H1 (cell line): Measurements from ENCODE around the gene RFC1. TPM values are rescaled to one million over a fixed set of nuclear protein-coding genes. Genes with fewer than 3 reads are reported as not detected.

Experiments
- CTCF ChIA-PET: fragments of 300-600 bp; sonication (Branson Sonifier 250); formaldehyde crosslinking; loops from one replicate; lab custom pipeline; 2021; ENCODE audit not compliant: partially characterized antibody; lab: Charles Lee
- POLR2A ChIA-PET: fragments of 300-600 bp; sonication (Branson Sonifier 250); formaldehyde crosslinking; loops from one replicate; lab custom pipeline; 2021; ENCODE audit warnings: inconsistent platforms; ENCODE audit not compliant: partially characterized antibody; lab: Charles Lee
- DNase-seq, 2 experiments: peaks; one replicate each; pipeline versions ENCODE4 v3.0.0 to v3.0.0-alpha.2; 2010 to 2022; ENCODE audit warnings: low spot score in 2 of 2, low read depth in 1 of 2, mixed read lengths in 1 of 2
- FAIRE-seq: peaks from 2 replicates; lab custom pipeline; 2011; peaks lifted over from hg19 to GRCh38; lab: Jason Lieb, UNC
- H2AFZ ChIP-seq: 2 replicates; pipeline ENCODE4 v1.8.1; 2012; ENCODE audit warnings: low read length, inconsistent platforms
- H2AK5ac ChIP-seq: 2 replicates; pipeline ENCODE4 v1.6.1; 2013; ENCODE audit warnings: low read depth, low read length
- H2BK120ac ChIP-seq: replicated peaks from 2 replicates; pipeline ENCODE3; 2013; ENCODE audit warnings: low read depth, low read length, inconsistent platforms
- H2BK12ac ChIP-seq: 2 replicates; pipeline ENCODE4 v1.6.1; 2013; ENCODE audit warnings: low read depth, low read length
- H2BK15ac ChIP-seq: 2 replicates; pipeline ENCODE4 v1.6.1; 2013; ENCODE audit warnings: low read length
- H2BK20ac ChIP-seq: 2 replicates; pipeline ENCODE4 v1.6.1; 2013; ENCODE audit warnings: low read length
- H2BK5ac ChIP-seq: 2 replicates; pipeline ENCODE4 v1.6.1; 2013; ENCODE audit warnings: low read depth, low read length
- H3K14ac ChIP-seq: 2 replicates; pipeline ENCODE4 v1.6.1; 2013; ENCODE audit warnings: inconsistent platforms; ENCODE audit not compliant: insufficient read length
- H3K18ac ChIP-seq: 2 replicates; pipeline ENCODE4 v1.6.1; 2013; ENCODE audit warnings: low read length; ENCODE audit errors: extremely low read depth
- H3K23ac ChIP-seq: 2 replicates; pipeline ENCODE4 v1.6.1; 2013; ENCODE audit warnings: inconsistent platforms; ENCODE audit not compliant: insufficient read length
- H3K23me2 ChIP-seq: 2 replicates; pipeline ENCODE4 v1.6.1; 2013; ENCODE audit warnings: low read depth, low read length
- H3K27ac ChIP-seq: 2 replicates; pipeline ENCODE4 v1.6.1; 2011; ENCODE audit warnings: low read depth, low read length, inconsistent platforms
- H3K27me3 ChIP-seq, 4 experiments: replicated peaks in 1 of 4; 1 replicate in 1 of 4; 2 replicates in 3 of 4; pipeline versions ENCODE4 v1.6.1 to v1.8.1; 2011 to 2013; ENCODE audit warnings: low read length in 3 of 4, mild to moderate bottlenecking in 3 of 4, inconsistent platforms in 2 of 4, mixed read lengths in 2 of 4, moderate library complexity in 1 of 4; ENCODE audit not compliant: control insufficient read depth in 3 of 4, insufficient read depth in 3 of 4; ENCODE audit errors: extremely low read depth in 1 of 4
- H3K36me3 ChIP-seq, 4 experiments: 2 replicates each; pipeline versions ENCODE4 v1.6.1 to v1.8.1; 2011 to 2013; ENCODE audit warnings: mild to moderate bottlenecking in 4 of 4, low read length in 3 of 4, moderate library complexity in 2 of 4, control low read depth in 1 of 4, inconsistent platforms in 1 of 4; ENCODE audit not compliant: insufficient read depth in 4 of 4, control insufficient read depth in 2 of 4
- H3K4ac ChIP-seq: replicated peaks from 2 replicates; pipeline ENCODE3; 2013; ENCODE audit warnings: low read length, low read depth, mixed read lengths, inconsistent platforms; ENCODE audit not compliant: insufficient read length
- H3K4me1 ChIP-seq, 4 experiments: replicated peaks in 1 of 4; 1 replicate in 1 of 4; 2 replicates in 3 of 4; pipeline versions ENCODE4 v1.6.1 to v1.8.1; 2011 to 2013; ENCODE audit warnings: low read length in 3 of 4, inconsistent platforms in 2 of 4, mixed read lengths in 1 of 4; ENCODE audit not compliant: insufficient read depth in 4 of 4, control insufficient read depth in 3 of 4
- H3K4me2 ChIP-seq, 2 experiments: 2 replicates each; pipeline versions ENCODE4 v1.6.1 to v1.8.1; 2011 to 2013; ENCODE audit warnings: low read depth in 2 of 2, low read length in 2 of 2, control low read depth in 1 of 2, inconsistent platforms in 1 of 2, mild to moderate bottlenecking in 1 of 2; ENCODE audit not compliant: insufficient read depth in 1 of 2
- H3K4me3 ChIP-seq, 4 experiments: fragments of 200-600, 300-600 bp in 1 of 4; sonication (generic), shearing (Covaris generic), sonication (Bioruptor Twin) in 1 of 4; 2 replicates each; pipeline versions ENCODE4 v1.5.1 to v1.8.1; 2011 to 2016; ENCODE audit warnings: low read length in 4 of 4, low read depth in 3 of 4, control low read depth in 2 of 4, inconsistent platforms in 2 of 4, mild to moderate bottlenecking in 2 of 4, mixed read lengths in 1 of 4, moderate library complexity in 1 of 4; ENCODE audit not compliant: insufficient read depth in 2 of 4; ENCODE audit errors: extremely low read depth in 1 of 4
- H3K56ac ChIP-seq: replicated peaks from 2 replicates; pipeline ENCODE3; 2013; ENCODE audit warnings: low read depth, mild to moderate bottlenecking, mixed read lengths, low read length, inconsistent platforms; ENCODE audit not compliant: insufficient read length
- H3K79me1 ChIP-seq: 2 replicates; pipeline ENCODE4 v1.6.1; 2013; ENCODE audit warnings: low read depth, low read length, control low read depth
- H3K79me2 ChIP-seq, 2 experiments: 2 replicates each; pipeline versions ENCODE4 v1.6.1 to v1.8.1; 2012 to 2013; ENCODE audit warnings: low read length in 2 of 2, mild to moderate bottlenecking in 2 of 2, inconsistent platforms in 1 of 2; ENCODE audit not compliant: insufficient read depth in 2 of 2, control insufficient read depth in 1 of 2
- H3K9ac ChIP-seq, 4 experiments: replicated peaks in 1 of 4; 1 replicate in 1 of 4; 2 replicates in 3 of 4; pipeline versions ENCODE4 v1.6.1 to v1.8.1; 2011 to 2013; ENCODE audit warnings: low read depth in 3 of 4, low read length in 3 of 4, control low read depth in 2 of 4, mild to moderate bottlenecking in 2 of 4, moderate library complexity in 2 of 4, inconsistent platforms in 1 of 4; ENCODE audit errors: extremely low read depth in 1 of 4
- H3K9me3 ChIP-seq, 2 experiments: 2 replicates each; pipeline versions ENCODE4 v1.6.1 to v1.8.1; 2012 to 2013; ENCODE audit warnings: mild to moderate bottlenecking in 2 of 2, moderate library complexity in 2 of 2, control low read depth in 1 of 2, inconsistent platforms in 1 of 2, low read depth in 1 of 2, low read length in 1 of 2, mixed read lengths in 1 of 2; ENCODE audit not compliant: insufficient read depth in 2 of 2
- H4K20me1 ChIP-seq, 2 experiments: replicated peaks in 1 of 2; 2 replicates each; pipeline versions ENCODE3 to v1.8.1; 2011 to 2013; ENCODE audit warnings: inconsistent platforms in 2 of 2, low read length in 2 of 2, mild to moderate bottlenecking in 1 of 2; ENCODE audit not compliant: insufficient read depth in 2 of 2, control insufficient read depth in 1 of 2
- H4K5ac ChIP-seq: 2 replicates; pipeline ENCODE4 v1.6.1; 2013; ENCODE audit warnings: low read length, low read depth, mixed read lengths, inconsistent platforms; ENCODE audit not compliant: insufficient read length
- H4K8ac ChIP-seq: 2 replicates; pipeline ENCODE4 v1.8.0; 2013; ENCODE audit warnings: mild to moderate bottlenecking, moderate library complexity, low read length, inconsistent platforms; ENCODE audit not compliant: insufficient read depth; ENCODE audit errors: extremely low read depth
- H4K91ac ChIP-seq: replicated peaks from 2 replicates; pipeline ENCODE3; 2013; ENCODE audit warnings: low read length, mixed read lengths, inconsistent platforms; ENCODE audit not compliant: insufficient read length
- CREB1 ChIP-seq: IDR thresholded peaks from 2 replicates; pipeline ENCODE4 v1.6.1; 2012; ENCODE audit warnings: inconsistent platforms
- FOSL1 ChIP-seq: IDR thresholded peaks from 2 replicates; pipeline ENCODE4 v1.6.1; 2011; ENCODE audit warnings: mild to moderate bottlenecking, low read depth, low read length, moderate library complexity; ENCODE audit not compliant: insufficient read depth
- MAX ChIP-seq: IDR thresholded peaks from 2 replicates; pipeline ENCODE4 v1.6.1; 2012; ENCODE audit warnings: inconsistent platforms
- TAF7 ChIP-seq: optimal IDR thresholded peaks from 2 replicates; pipeline ENCODE3; 2011; ENCODE audit warnings: low read depth, mild to moderate bottlenecking, inconsistent platforms, low read length, moderate library complexity, borderline replicate concordance
- WGBS, 2 experiments: shearing (Covaris generic) in 1 of 2; methylation state at CpG; one replicate each; pipeline versions ENCODE4 v1.1.6 to v1.1.7; 2013 to 2015; ENCODE audit warnings: low lambda C conversion rate in 2 of 2, mixed read lengths in 2 of 2, inconsistent platforms in 1 of 2, low coverage in 1 of 2, missing lambda C conversion rate in 1 of 2; ENCODE audit not compliant: insufficient replicate concordance in 2 of 2, insufficient coverage in 1 of 2, insufficient read length in 1 of 2; ENCODE audit errors: extremely low coverage in 1 of 2, missing lambda C conversion rate in 1 of 2; 5-methylcytosine and 5-hydroxymethylcytosine counted together
- polyA plus RNA-seq, 7 experiments: library from polyadenylated mRNA; depleted of rRNA in 3 of 7; stranded (reverse) in 5 of 7; unstranded in 2 of 7; fragments of >200 nt in 5 of 7; fragments of 200-250 nt in 2 of 7; gene quantifications; 1 replicate in 5 of 7; 2 replicates in 1 of 7; 4 replicates in 1 of 7; pipeline versions ENCODE4 v1.2.1 to v1.2.3, GENCODE V29; 2011 to 2013; ENCODE audit warnings: missing spikeins in 2 of 7, mixed read lengths in 2 of 7
- total RNA-seq: library from RNA; stranded (reverse); fragmentation: NEBNext Ultra II Directional; extraction: Animal tissue kit (Norgen Biotek cat#: 25700); gene quantifications from 2 replicates; pipeline ENCODE4 v1.2.1, GENCODE V29; 2021

RFC1 gene
- total and polyA plus RNA-seq, 2 of the 8 experiments (the other 6 are each of a cell fraction or from before 2014, with no cell fraction given), result 16.0 to 83.8 TPM

DNA sequence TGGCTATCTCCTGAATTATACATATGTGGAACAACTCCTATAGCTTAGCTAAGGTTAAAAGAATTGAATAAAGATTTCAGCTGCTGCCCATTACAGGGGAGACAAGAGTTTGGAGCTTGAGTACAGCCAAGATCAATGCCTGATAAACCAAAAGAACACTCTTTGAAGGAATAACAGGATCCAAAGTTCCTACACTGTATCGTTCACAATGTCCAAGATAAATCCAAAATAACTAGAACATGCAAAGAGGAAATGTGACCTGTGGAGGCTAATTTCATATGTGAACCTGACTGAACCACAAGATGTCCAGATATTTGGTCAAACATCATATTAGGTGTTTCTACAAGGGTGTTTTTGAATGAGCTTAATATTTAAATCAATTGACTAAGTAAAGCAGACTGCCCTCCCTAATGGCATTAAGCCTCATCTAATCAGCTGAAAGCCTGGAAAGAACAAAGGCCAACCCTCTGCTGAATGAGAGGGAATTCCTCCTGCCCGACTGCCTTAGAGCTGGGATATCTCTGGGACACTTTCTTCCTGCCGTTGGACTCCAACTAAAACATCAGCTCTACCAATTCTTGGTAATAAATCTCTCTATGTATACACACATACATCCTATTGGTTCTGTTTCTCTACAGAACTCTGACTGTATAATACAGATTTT lies 19.2 kb downstream of the RFC1 start:
- no peaks in the 10 kb centered on the region for H3K27me3 ChIP-seq
- DNase-seq (no peak), FAIRE-seq (no peak)
- H3K56ac ChIP-seq, result no peak overlapping the region
- H3K4me3 ChIP-seq, result no peak overlapping the region
- no peak overlapping the region for H2AFZ ChIP-seq
- 89% methylated on average over 3 of the region's 3 CpGs; no CpG with 5 or more reads in 1 of the 2 experiments for WGBS, 2 experiments
- no peak overlapping the region for H2BK15ac ChIP-seq
- H2BK20ac ChIP-seq, result no peak overlapping the region
- H4K20me1 ChIP-seq, result peaks cover 0 to 4% of the 10 kb centered on the region in 2 experiments
- H3K79me1 ChIP-seq, result 0 out of 2 replicates have a peak, but pooled peaks cover 2% of the 10 kb centered on the region
- H3K9ac ChIP-seq, result no peak overlapping the region
- H3K4me1 ChIP-seq, result no peaks in the 10 kb centered on the region
- no peak overlapping the region for H4K91ac ChIP-seq
- POLR2A ChIA-PET, result interaction anchor here (0.6 to 1.3 kb wide), 4 partner anchors 10 to 88 kb away, joined by 3 to 4 read pairs (median 3); no protein-coding TSS in a partner anchor
- H3K36me3 ChIP-seq, result peaks cover 0 to 26% (median 4%) of the 10 kb centered on the region in 4 experiments; a peak in 3 of 8 replicates
- no peak overlapping the region for H3K4me2 ChIP-seq
- H3K23me2 ChIP-seq, result no peaks in the 10 kb centered on the region
- H2BK5ac ChIP-seq, result no peak overlapping the region
- no peak overlapping the region for H3K18ac ChIP-seq
- no peak overlapping the region for H3K14ac ChIP-seq
- H4K5ac ChIP-seq, result no peak overlapping the region
- H3K9me3 ChIP-seq, result no peaks in the 10 kb centered on the region
- H3K79me2 ChIP-seq, result peaks cover 0 to 53% of the 10 kb centered on the region in 2 experiments; a peak in 3 of 4 replicates
- TF ChIP-seq FOSL1, result no peak
- TF ChIP-seq CREB1, result no peak
- no peak for TF ChIP-seq TAF7
- no peak for TF ChIP-seq MAX
- TF ChIP-seq, all 59 proteins: peak for 0
- no peak overlapping the region for H3K23ac ChIP-seq
- no peak overlapping the region for H2BK120ac ChIP-seq
- no peak overlapping the region for H2AK5ac ChIP-seq
- H4K8ac ChIP-seq, result no peak overlapping the region
- no peak overlapping the region for H2BK12ac ChIP-seq
- H3K4ac ChIP-seq, result no peak overlapping the region
- no peak overlapping the region for H3K27ac ChIP-seq
- CTCF ChIA-PET, result interaction anchor here (1.4 kb wide), 1 partner anchor 18 kb away, joined by 4 read pairs; no protein-coding TSS in a partner anchor
